HepG2 (cell line): ENCODE results near the gene NEK3. TPM values are rescaled to one million over a fixed set of nuclear protein-coding genes. Genes with fewer than 3 reads are reported as not detected.

ENCODE experiments used
- BHLHE40 ChIP-seq: IDR thresholded peaks from 2 replicates; pipeline ENCODE4 v1.6.1; 2011; ENCODE audit warnings: low read length, improper control_type of control experiment
- NCOA1 ChIP-seq: sonication (generic); formaldehyde crosslinking; IDR thresholded peaks from 2 replicates; pipeline ENCODE4 v1.9.0; 2021; ENCODE audit warnings: missing genetic modification reagents
- NONO ChIP-seq, 2 experiments: fragments of 450-650 bp in 1 of 2; sonication (generic) in 1 of 2; formaldehyde crosslinking in 1 of 2; IDR thresholded peaks in 1 of 2; conservative IDR thresholded peaks in 1 of 2; 2 replicates each; pipeline versions ENCODE4 v1.6.1 to v1.8.0; 2017 to 2022; ENCODE audit warnings: mild to moderate bottlenecking in 1 of 2, missing genetic modification reagents in 1 of 2, moderate library complexity in 1 of 2
- PCBP1 ChIP-seq: fragments of 200-400 bp; formaldehyde crosslinking; IDR thresholded peaks from 2 replicates; pipeline ENCODE4 v1.6.1; 2017; ENCODE audit warnings: mild to moderate bottlenecking, low read depth, low read length, borderline replicate concordance
- ZNF232 ChIP-seq: sonication (generic); formaldehyde crosslinking; IDR thresholded peaks from 2 replicates; pipeline ENCODE4 v1.4.0; 2020; ENCODE audit warnings: missing genetic modification reagents, borderline replicate concordance
- ZNF547 ChIP-seq: sonication (generic); formaldehyde crosslinking; IDR thresholded peaks from 2 replicates; pipeline ENCODE4 v1.5.1; 2020; ENCODE audit warnings: mild to moderate bottlenecking, missing genetic modification reagents
- ZNF720 ChIP-seq: sonication (generic); formaldehyde crosslinking; IDR thresholded peaks from 2 replicates; pipeline ENCODE4 v1.4.0; 2020; ENCODE audit warnings: missing genetic modification reagents
- ZNF781 ChIP-seq: sonication (generic); formaldehyde crosslinking; IDR thresholded peaks from 2 replicates; pipeline ENCODE4 v1.5.1; 2020; ENCODE audit warnings: borderline replicate concordance, mild to moderate bottlenecking, missing genetic modification reagents; ENCODE audit errors: not compliant biosample characterization
- polyA plus RNA-seq, 8 experiments: library from polyadenylated mRNA; depleted of rRNA in 3 of 8; stranded (reverse) in 7 of 8; unstranded in 1 of 8; fragments of >200 nt; fragmentation: Illumina TruSeq in 4 of 8; extraction: Trizol in 4 of 8; gene quantifications; 2 replicates each; pipeline versions ENCODE4 v1.2.1 to v1.2.3, GENCODE V29; 2011 to 2016; ENCODE audit warnings: low read depth in 4 of 8, missing spikeins in 1 of 8, mixed read lengths in 1 of 8; ENCODE audit not compliant: insufficient read depth in 1 of 8
- total RNA-seq, 5 experiments: library from RNA; depleted of rRNA; stranded (reverse); fragments of >200 nt; fragmentation: Illumina TruSeq; extraction: Trizol; gene quantifications; 2 replicates each; pipeline ENCODE4 v1.2.3, GENCODE V29; 2016; ENCODE audit warnings: low read depth in 1 of 5
- TF ChIP-seq, protein P1 (sequence below): sonication (generic); formaldehyde crosslinking; IDR thresholded peaks from 2 replicates; pipeline ENCODE4 v1.4.0; 2020; ENCODE audit warnings: missing genetic modification reagents
- TF ChIP-seq, protein P2 (sequence below): sonication (generic); formaldehyde crosslinking; conservative IDR thresholded peaks from 2 replicates; pipeline ENCODE4 v1.4.0; 2020; ENCODE audit warnings: missing genetic modification reagents
- TF ChIP-seq, protein P3 (sequence below): sonication (generic); formaldehyde crosslinking; IDR thresholded peaks from 2 replicates; pipeline ENCODE4 v1.4.0; 2020; ENCODE audit warnings: low read depth, mild to moderate bottlenecking, missing genetic modification reagents
- TF ChIP-seq, protein P4 (sequence below): sonication (generic); formaldehyde crosslinking; IDR thresholded peaks from 2 replicates; pipeline ENCODE4 v1.9.0; 2022; ENCODE audit warnings: low read depth, missing genetic modification reagents
- TF ChIP-seq, protein P5 (sequence below): sonication (generic); formaldehyde crosslinking; IDR thresholded peaks from 2 replicates; pipeline ENCODE4 v1.4.0; 2020; ENCODE audit warnings: mild to moderate bottlenecking, missing genetic modification reagents
- TF ChIP-seq, protein P6 (sequence below): sonication (generic); formaldehyde crosslinking; IDR thresholded peaks from 2 replicates; pipeline ENCODE4 v1.4.0; 2020; ENCODE audit warnings: missing genetic modification reagents, mild to moderate bottlenecking, borderline replicate concordance

NEK3 gene
- total and polyA plus RNA-seq, 2 of the 13 experiments (the other 11 are each of a cell fraction or from before 2014, with no cell fraction given): 36.7 to 68.2 TPM

DNA sequence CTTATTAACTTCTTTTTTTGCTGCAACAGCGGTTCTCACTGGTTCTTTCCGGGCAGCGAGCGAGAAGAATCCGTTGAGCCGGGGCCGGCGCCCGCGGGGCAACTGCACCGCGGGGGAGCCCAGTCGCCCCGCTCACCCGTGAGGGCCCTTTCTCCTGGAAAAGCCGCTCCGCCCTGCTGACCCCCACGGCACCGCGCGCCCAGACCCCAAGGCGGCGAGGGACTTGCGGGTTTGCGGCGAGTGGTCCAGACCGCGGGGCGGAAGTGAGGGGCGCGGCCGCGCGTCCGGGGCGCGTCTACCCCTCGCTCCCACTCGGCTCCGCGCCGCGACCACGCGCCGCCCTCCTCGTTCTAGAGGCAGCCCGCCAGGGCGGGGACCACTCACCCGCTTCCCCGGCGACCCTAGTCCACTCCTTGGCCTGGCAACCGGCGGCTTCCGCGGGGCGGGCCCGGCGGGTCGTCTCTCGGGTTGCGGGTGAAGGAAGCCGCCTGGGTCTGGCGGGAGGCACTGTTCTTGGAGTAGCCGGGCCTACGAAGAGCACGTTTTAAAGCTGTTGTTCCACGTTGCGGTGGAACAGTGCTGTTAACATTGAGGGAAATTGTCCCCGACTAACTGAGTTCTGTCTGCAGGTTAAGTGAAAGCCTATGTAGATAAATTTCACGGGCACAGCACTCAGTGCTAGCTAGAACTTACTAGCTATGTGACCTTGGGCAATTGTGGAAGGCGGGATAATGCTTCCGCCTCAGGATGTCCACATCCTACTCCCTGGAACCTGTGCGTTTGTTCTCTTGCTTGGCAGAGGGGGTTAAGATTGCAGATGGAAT lies at the start of gene NEK3 (continued):
- TF ChIP-seq, protein P1, sequence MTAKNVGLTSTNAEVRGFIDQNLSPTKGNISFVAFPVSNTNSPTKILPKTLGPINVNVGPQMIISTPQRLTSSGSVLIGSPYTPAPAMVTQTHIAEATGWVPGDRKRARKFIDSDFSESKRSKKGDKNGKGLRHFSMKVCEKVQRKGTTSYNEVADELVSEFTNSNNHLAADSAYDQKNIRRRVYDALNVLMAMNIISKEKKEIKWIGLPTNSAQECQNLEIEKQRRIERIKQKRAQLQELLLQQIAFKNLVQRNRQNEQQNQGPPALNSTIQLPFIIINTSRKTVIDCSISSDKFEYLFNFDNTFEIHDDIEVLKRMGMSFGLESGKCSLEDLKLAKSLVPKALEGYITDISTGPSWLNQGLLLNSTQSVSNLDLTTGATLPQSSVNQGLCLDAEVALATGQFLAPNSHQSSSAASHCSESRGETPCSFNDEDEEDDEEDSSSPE (CRISPR knock-in tag): peak; percentile 91
- TF ChIP-seq, protein P2, sequence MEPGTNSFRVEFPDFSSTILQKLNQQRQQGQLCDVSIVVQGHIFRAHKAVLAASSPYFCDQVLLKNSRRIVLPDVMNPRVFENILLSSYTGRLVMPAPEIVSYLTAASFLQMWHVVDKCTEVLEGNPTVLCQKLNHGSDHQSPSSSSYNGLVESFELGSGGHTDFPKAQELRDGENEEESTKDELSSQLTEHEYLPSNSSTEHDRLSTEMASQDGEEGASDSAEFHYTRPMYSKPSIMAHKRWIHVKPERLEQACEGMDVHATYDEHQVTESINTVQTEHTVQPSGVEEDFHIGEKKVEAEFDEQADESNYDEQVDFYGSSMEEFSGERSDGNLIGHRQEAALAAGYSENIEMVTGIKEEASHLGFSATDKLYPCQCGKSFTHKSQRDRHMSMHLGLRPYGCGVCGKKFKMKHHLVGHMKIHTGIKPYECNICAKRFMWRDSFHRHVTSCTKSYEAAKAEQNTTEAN: peak; percentile 96
- TF ChIP-seq, protein P3, sequence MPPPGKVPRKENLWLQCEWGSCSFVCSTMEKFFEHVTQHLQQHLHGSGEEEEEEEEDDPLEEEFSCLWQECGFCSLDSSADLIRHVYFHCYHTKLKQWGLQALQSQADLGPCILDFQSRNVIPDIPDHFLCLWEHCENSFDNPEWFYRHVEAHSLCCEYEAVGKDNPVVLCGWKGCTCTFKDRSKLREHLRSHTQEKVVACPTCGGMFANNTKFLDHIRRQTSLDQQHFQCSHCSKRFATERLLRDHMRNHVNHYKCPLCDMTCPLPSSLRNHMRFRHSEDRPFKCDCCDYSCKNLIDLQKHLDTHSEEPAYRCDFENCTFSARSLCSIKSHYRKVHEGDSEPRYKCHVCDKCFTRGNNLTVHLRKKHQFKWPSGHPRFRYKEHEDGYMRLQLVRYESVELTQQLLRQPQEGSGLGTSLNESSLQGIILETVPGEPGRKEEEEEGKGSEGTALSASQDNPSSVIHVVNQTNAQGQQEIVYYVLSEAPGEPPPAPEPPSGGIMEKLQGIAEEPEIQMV (CRISPR knock-in tag): no peak; the same call in 1 of the 2 replicates
- TF ChIP-seq ZNF232 (CRISPR knock-in tag) (peak; percentile 98), ZNF781 (peak; percentile 95), ZNF547 (CRISPR knock-in tag) (peak; percentile 94), ZNF720 (CRISPR knock-in tag) (no peak), NONO (IDR thresholded peaks at IDR 0.05) (no peak), NONO (CRISPR knock-in tag; conservative IDR thresholded peaks at IDR 0.05) (peak; percentile 85), BHLHE40 (no peak), NCOA1 (0 out of 2 replicates have a peak, but pooled peaks have one; percentile 35), PCBP1 (no peak)
- TF ChIP-seq, protein P4, sequence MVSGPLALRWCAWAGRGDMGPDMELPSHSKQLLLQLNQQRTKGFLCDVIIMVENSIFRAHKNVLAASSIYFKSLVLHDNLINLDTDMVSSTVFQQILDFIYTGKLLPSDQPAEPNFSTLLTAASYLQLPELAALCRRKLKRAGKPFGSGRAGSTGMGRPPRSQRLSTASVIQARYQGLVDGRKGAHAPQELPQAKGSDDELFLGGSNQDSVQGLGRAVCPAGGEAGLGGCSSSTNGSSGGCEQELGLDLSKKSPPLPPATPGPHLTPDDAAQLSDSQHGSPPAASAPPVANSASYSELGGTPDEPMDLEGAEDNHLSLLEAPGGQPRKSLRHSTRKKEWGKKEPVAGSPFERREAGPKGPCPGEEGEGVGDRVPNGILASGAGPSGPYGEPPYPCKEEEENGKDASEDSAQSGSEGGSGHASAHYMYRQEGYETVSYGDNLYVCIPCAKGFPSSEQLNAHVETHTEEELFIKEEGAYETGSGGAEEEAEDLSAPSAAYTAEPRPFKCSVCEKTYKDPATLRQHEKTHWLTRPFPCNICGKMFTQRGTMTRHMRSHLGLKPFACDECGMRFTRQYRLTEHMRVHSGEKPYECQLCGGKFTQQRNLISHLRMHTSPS (CRISPR knock-in tag): 0 out of 2 replicates have a peak, but pooled peaks have one; percentile 49
- TF ChIP-seq, protein P5, sequence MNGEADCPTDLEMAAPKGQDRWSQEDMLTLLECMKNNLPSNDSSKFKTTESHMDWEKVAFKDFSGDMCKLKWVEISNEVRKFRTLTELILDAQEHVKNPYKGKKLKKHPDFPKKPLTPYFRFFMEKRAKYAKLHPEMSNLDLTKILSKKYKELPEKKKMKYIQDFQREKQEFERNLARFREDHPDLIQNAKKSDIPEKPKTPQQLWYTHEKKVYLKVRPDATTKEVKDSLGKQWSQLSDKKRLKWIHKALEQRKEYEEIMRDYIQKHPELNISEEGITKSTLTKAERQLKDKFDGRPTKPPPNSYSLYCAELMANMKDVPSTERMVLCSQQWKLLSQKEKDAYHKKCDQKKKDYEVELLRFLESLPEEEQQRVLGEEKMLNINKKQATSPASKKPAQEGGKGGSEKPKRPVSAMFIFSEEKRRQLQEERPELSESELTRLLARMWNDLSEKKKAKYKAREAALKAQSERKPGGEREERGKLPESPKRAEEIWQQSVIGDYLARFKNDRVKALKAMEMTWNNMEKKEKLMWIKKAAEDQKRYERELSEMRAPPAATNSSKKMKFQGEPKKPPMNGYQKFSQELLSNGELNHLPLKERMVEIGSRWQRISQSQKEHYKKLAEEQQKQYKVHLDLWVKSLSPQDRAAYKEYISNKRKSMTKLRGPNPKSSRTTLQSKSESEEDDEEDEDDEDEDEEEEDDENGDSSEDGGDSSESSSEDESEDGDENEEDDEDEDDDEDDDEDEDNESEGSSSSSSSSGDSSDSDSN: peak; percentile 69
- TF ChIP-seq, protein P6, sequence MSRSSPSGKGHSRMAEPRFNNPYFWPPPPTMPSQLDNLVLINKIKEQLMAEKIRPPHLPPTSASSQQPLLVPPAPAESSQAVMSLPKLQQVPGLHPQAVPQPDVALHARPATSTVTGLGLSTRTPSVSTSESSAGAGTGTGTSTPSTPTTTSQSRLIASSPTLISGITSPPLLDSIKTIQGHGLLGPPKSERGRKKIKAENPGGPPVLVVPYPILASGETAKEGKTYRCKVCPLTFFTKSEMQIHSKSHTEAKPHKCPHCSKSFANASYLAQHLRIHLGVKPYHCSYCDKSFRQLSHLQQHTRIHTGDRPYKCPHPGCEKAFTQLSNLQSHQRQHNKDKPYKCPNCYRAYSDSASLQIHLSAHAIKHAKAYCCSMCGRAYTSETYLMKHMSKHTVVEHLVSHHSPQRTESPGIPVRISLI: peak; percentile 23; the same call in 1 of the 2 replicates
